ENCODE measurements around the gene UBE2F. TPM values are rescaled to one million over a fixed set of nuclear protein-coding genes. Genes with fewer than 3 reads are reported as not detected.

The UBE2F gene
- total and polyA plus RNA-seq, 2 of the 13 experiments (the other 11 are each of a cell fraction or from before 2014, with no cell fraction given) = 35.4 to 73.1 TPM

DNA sequence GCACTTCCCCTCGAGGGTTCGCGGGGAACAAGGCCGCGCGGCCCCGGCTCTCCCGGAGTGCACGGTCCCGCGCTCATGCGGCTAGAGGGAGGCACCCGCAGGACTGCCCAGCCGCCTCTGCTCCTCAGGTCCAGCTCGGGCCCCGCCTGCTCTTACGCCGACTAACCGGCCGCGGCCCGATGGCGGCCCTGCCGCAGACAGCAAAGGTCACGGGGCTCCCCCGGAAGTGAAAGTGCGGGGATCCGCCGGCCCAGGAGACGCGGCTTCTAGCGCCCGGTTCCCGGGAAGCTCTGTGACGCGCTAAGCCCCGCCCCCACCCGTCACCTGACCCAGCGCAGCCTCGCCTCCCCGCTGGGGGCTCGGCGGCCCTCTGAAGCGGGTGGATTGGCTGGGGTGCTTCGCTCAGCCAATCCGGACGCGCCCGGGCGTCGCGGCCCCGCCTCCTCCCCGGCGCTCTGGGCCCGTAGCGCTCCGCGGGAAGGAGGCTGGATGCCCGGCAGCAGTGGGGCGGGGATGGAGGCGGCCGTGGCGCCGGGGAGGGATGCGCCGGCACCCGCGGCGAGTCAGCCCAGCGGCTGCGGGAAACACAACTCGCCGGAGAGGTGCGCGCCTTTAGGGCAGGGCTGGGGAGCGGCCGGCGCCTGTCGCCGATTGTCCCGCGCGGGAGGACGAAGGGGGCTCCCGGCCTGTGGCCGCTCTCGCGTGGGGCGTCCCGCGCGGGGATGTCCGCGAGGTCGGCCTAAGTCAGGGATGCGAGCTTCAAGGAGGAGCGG, 93.9 kb downstream of the UBE2F start, which contains the start of gene SCLY (continued):
- no peak for TF ChIP-seq ELF4 (CRISPR knock-in tag; IDR thresholded peaks at IDR 0.05; ENCODE audit: borderline replicate concordance)
- TF ChIP-seq TOE1 (CRISPR knock-in tag; IDR thresholded peaks at IDR 0.05) = no peak; the same call in 1 of the 2 replicates
- peak; percentile 70; the same call in 1 of the 2 replicates for TF ChIP-seq ZNF792 (CRISPR knock-in tag; IDR thresholded peaks at IDR 0.05)
- no peak for TF ChIP-seq SCMH1 (CRISPR knock-in tag; IDR thresholded peaks at IDR 0.05; ENCODE audit: borderline replicate concordance)
- no peak for TF ChIP-seq JDP2 (CRISPR knock-in tag; IDR thresholded peaks at IDR 0.05; ENCODE audit: borderline replicate concordance)
- TF ChIP-seq ZNF34 (CRISPR knock-in tag; IDR thresholded peaks at IDR 0.05; ENCODE audit: borderline replicate concordance) = peak; percentile 34; the same call in 1 of the 2 replicates
- peak; percentile 64; the same call in 1 of the 2 replicates for TF ChIP-seq PITX1 (CRISPR knock-in tag; IDR thresholded peaks at IDR 0.05)
- peak; percentile 38 for TF ChIP-seq U2AF1 (optimal IDR thresholded peaks at IDR 0.05; ENCODE audit: low read depth, low read length)
- no peak for TF ChIP-seq RORA (CRISPR knock-in tag; IDR thresholded peaks at IDR 0.05)
- TF ChIP-seq AHR (CRISPR knock-in tag; IDR thresholded peaks at IDR 0.05) = peak; percentile 94
- TF ChIP-seq GATA4 (IDR thresholded peaks at IDR 0.05; ENCODE audit: borderline replicate concordance, low read depth) = no peak
- no peak for TF ChIP-seq ATF7 (IDR thresholded peaks at IDR 0.05)
- peak; percentile 18; the same call in 1 of the 2 replicates for TF ChIP-seq ATF7 (CRISPR knock-in tag; IDR thresholded peaks at IDR 0.05)
- TF ChIP-seq, protein P1, sequence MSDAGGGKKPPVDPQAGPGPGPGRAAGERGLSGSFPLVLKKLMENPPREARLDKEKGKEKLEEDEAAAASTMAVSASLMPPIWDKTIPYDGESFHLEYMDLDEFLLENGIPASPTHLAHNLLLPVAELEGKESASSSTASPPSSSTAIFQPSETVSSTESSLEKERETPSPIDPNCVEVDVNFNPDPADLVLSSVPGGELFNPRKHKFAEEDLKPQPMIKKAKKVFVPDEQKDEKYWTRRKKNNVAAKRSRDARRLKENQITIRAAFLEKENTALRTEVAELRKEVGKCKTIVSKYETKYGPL (CRISPR knock-in tag; IDR thresholded peaks at IDR 0.05) = no peak
- 0 out of 2 replicates have a peak, but pooled peaks have one; percentile 70 for TF ChIP-seq ZNF570 (CRISPR knock-in tag; IDR thresholded peaks at IDR 0.05; ENCODE audit: borderline replicate concordance)
- TF ChIP-seq ZNF124 (CRISPR knock-in tag; IDR thresholded peaks at IDR 0.05) = 0 out of 2 replicates have a peak, but pooled peaks have one; percentile 47
- peak; percentile 68; the same call in 1 of the 2 replicates for TF ChIP-seq U2AF2 (IDR thresholded peaks at IDR 0.05; ENCODE audit: low read depth, low read length)
- peak; percentile 39; the same call in 1 of the 2 replicates for TF ChIP-seq LCORL (IDR thresholded peaks at IDR 0.05)
- TF ChIP-seq LCORL (CRISPR knock-in tag; IDR thresholded peaks at IDR 0.05) = peak; percentile 61
- TF ChIP-seq PAWR (CRISPR knock-in tag; IDR thresholded peaks at IDR 0.05; ENCODE audit: borderline replicate concordance) = peak; percentile 70; the same call in 1 of the 2 replicates
- TF ChIP-seq EZH2 (conservative IDR thresholded peaks at IDR 0.05; ENCODE audit: low read depth, low read length) = no peak
- TF ChIP-seq, protein P2, sequence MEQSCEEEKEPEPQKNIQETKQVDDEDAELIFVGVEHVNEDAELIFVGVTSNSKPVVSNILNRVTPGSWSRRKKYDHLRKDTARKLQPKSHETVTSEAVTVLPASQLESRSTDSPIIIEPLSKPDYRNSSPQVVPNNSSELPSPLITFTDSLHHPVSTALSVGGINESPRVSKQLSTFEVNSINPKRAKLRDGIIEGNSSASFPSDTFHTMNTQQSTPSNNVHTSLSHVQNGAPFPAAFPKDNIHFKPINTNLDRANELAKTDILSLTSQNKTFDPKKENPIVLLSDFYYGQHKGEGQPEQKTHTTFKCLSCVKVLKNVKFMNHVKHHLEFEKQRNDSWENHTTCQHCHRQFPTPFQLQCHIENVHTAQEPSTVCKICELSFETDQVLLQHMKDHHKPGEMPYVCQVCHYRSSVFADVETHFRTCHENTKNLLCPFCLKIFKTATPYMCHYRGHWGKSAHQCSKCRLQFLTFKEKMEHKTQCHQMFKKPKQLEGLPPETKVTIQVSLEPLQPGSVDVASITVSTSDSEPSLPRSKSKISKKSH (CRISPR knock-in tag; IDR thresholded peaks at IDR 0.05; ENCODE audit: borderline replicate concordance) = no peak; the same call in 1 of the 2 replicates
- TF ChIP-seq, protein P3, sequence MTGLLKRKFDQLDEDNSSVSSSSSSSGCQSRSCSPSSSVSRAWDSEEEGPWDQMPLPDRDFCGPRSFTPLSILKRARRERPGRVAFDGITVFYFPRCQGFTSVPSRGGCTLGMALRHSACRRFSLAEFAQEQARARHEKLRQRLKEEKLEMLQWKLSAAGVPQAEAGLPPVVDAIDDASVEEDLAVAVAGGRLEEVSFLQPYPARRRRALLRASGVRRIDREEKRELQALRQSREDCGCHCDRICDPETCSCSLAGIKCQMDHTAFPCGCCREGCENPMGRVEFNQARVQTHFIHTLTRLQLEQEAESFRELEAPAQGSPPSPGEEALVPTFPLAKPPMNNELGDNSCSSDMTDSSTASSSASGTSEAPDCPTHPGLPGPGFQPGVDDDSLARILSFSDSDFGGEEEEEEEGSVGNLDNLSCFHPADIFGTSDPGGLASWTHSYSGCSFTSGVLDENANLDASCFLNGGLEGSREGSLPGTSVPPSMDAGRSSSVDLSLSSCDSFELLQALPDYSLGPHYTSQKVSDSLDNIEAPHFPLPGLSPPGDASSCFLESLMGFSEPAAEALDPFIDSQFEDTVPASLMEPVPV (CRISPR knock-in tag; IDR thresholded peaks at IDR 0.05) = peak; percentile 86; the same call in 1 of the 2 replicates
- no peak for TF ChIP-seq ZBTB7A (CRISPR knock-in tag; IDR thresholded peaks at IDR 0.05)
- peak; percentile 31; the same call in 1 of the 2 replicates for TF ChIP-seq RARA (CRISPR knock-in tag; IDR thresholded peaks at IDR 0.05)
- TF ChIP-seq HOXA3 (CRISPR knock-in tag; IDR thresholded peaks at IDR 0.05) = peak; percentile 95
